Nephron (organoid): Measurements from ENCODE around the gene VPS4A.
"Not testable (repeated sequence)": the region's sequence is repeated elsewhere in the genome, so short reads cannot be mapped to it uniquely, and the experiment has no call there.

Experiments used
- H3K27ac Mint-ChIP-seq, 3 experiments: 2 replicates each; pipeline ENCODE4 v1.8.0; 2020; ENCODE audit warnings: mixed read lengths in 3 of 3, mild to moderate bottlenecking in 2 of 3, moderate library complexity in 1 of 3
- H3K27me3 Mint-ChIP-seq: 2 replicates; pipeline ENCODE4 v1.8.0; 2021; ENCODE audit warnings: low read depth, mild to moderate bottlenecking, moderate library complexity, mixed read lengths
- H3K36me3 Mint-ChIP-seq: 2 replicates; pipeline ENCODE4 v1.8.0; 2020; ENCODE audit warnings: low read depth, mixed read lengths
- H3K4me1 Mint-ChIP-seq: 2 replicates; pipeline ENCODE4 v1.8.0; 2020; ENCODE audit warnings: mixed read lengths
- H3K4me3 Mint-ChIP-seq, 3 experiments: 2 replicates each; pipeline ENCODE4 v1.8.0; 2020; ENCODE audit warnings: mild to moderate bottlenecking in 3 of 3, mixed read lengths in 3 of 3, moderate library complexity in 2 of 3
- H3K9me3 Mint-ChIP-seq: 2 replicates; pipeline ENCODE4 v1.8.0; 2020; ENCODE audit warnings: mixed read lengths
- TF ChIP-seq, protein P1 (sequence below), 3 experiments: fragments of 200-600 bp; sonication (generic); IDR thresholded peaks; one replicate each; pipeline ENCODE4 v1.5.0; 2021; ENCODE audit warnings: antibody characterized with exemption in 3 of 3; ENCODE audit not compliant: unreplicated experiment in 3 of 3

Gene VPS4A

DNA sequence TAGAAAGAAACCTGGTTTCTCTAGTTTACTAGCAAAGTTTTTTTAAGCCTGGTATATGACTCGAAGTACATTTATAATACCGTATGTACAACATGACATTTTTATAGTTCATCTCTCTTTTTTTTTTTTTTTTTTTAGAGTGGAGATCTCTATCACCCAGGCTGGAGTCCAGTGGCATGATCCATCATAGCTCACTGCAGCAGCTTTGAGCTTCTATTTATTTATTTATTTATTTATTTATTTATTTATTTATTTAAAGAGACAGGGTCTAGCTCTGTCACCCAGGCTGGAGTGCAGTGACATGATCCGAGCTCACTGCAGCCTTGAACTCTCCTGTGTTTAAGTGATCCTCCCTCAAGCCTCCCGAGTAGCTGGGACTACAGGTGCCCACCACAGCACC is 25.9 kb upstream of the VPS4A start:
- TF ChIP-seq, protein P1, sequence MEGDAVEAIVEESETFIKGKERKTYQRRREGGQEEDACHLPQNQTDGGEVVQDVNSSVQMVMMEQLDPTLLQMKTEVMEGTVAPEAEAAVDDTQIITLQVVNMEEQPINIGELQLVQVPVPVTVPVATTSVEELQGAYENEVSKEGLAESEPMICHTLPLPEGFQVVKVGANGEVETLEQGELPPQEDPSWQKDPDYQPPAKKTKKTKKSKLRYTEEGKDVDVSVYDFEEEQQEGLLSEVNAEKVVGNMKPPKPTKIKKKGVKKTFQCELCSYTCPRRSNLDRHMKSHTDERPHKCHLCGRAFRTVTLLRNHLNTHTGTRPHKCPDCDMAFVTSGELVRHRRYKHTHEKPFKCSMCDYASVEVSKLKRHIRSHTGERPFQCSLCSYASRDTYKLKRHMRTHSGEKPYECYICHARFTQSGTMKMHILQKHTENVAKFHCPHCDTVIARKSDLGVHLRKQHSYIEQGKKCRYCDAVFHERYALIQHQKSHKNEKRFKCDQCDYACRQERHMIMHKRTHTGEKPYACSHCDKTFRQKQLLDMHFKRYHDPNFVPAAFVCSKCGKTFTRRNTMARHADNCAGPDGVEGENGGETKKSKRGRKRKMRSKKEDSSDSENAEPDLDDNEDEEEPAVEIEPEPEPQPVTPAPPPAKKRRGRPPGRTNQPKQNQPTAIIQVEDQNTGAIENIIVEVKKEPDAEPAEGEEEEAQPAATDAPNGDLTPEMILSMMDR (IDR thresholded peaks at IDR 0.05; ENCODE audit: unreplicated experiment in 3 of 3): no peak
- H3K9me3 Mint-ChIP-seq: no peaks in the 10 kb centered on the region
- H3K27ac Mint-ChIP-seq: no peak overlapping the region
- H3K4me1 Mint-ChIP-seq: no peaks in the 10 kb centered on the region
- H3K27me3 Mint-ChIP-seq: no peaks in the 10 kb centered on the region
- peaks cover 15% of the 10 kb centered on the region for H3K36me3 Mint-ChIP-seq
- no peak overlapping the region for H3K4me3 Mint-ChIP-seq

DNA sequence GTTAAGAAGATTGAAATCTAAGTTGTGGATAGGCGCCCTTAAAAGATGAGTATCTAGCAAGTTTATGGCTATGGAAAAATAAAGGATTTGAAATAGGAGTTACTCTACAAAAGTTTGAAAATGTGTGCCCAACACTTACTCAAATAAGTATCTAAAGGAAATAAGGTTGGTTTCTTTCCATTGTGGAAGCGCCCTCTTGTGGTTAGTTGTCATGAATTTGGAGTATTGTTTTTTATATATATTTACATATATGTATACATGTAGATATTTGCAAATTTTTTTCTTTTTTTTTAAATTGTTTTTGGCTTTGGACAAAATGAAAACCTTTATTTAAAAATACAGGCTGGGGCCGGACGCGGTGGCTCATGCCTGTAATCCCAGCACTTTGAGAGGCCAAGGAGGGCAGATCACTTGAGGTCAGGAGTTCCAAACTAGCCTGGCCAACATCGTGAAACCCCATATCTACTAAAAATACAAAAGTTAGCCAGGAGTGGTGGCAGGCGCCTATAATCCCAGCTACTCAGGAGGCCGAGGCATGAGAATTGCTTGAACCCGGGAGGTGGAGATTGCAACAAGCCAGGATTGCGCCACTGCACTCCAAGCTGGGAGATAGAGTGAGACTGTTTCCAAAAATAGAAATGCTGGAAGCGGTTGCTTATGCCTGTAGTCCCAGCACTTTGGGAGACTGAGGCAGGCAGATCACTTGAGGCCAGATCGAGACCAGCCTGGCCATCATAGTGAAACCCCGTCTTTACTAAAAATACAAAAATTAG is 24.0 kb upstream of the VPS4A start:
- H3K27ac Mint-ChIP-seq: peak overlapping the region in 1 of 3 experiments; percentile 64
- no peaks in the 10 kb centered on the region for H3K9me3 Mint-ChIP-seq
- H3K4me1 Mint-ChIP-seq: no peaks in the 10 kb centered on the region
- H3K4me3 Mint-ChIP-seq: no peak overlapping the region
- no peaks in the 10 kb centered on the region for H3K27me3 Mint-ChIP-seq
- H3K36me3 Mint-ChIP-seq: peaks cover 7% of the 10 kb centered on the region
- TF ChIP-seq, protein P1 (IDR thresholded peaks at IDR 0.05; ENCODE audit: unreplicated experiment in 3 of 3): peak; percentile 65 to 82 (median 69)

DNA sequence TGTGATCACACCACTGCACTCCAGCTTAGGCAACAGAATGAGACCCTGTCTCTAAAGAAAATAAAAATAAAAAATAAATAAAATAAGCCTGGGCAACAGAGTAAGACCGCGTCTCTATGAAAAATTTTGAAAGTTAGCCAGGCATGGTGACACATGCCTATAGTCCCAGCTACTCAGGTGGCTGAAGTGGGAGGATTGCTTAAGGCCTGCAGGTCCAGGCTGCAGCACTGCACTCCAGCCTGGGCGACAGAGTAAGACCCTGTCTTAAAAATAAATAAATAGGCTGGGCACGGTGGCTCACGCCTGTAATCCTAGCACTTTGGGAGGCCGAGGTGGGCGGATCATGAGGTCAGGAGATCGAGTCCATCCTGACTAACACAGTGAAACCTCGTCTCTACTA is 19.5 kb upstream of the VPS4A start:
- not testable (repeated sequence) for H3K4me1 Mint-ChIP-seq, H3K36me3 Mint-ChIP-seq, H3K27me3 Mint-ChIP-seq, H3K9me3 Mint-ChIP-seq, H3K4me3 Mint-ChIP-seq, H3K27ac Mint-ChIP-seq

DNA sequence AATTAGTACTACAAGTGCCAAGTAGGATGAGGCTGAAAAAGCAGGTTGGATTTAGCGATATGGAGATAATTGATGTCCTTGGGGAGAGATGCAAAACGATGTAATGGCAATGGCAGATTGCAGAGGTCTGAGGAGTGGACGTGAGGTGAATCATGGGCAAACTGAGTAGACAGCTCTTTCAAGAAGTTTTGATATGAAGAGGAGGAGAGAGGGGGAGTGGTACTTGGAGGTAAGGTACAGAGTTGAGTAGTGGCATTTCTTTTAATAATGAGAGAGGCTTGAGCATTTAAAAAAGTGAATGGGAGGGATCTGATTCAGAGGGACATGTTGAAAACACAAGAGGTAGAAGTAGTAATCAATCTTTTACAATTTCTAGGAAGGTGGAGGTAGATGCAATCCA is 17.7 kb upstream of the VPS4A start:
- no peaks in the 10 kb centered on the region for H3K27me3 Mint-ChIP-seq
- no peaks in the 10 kb centered on the region for H3K9me3 Mint-ChIP-seq
- no peak overlapping the region for H3K4me3 Mint-ChIP-seq
- H3K27ac Mint-ChIP-seq: no peak overlapping the region
- TF ChIP-seq, protein P1 (IDR thresholded peaks at IDR 0.05; ENCODE audit: unreplicated experiment in 3 of 3): no peak
- no peaks in the 10 kb centered on the region for H3K4me1 Mint-ChIP-seq
- H3K36me3 Mint-ChIP-seq: peaks cover 9% of the 10 kb centered on the region

DNA sequence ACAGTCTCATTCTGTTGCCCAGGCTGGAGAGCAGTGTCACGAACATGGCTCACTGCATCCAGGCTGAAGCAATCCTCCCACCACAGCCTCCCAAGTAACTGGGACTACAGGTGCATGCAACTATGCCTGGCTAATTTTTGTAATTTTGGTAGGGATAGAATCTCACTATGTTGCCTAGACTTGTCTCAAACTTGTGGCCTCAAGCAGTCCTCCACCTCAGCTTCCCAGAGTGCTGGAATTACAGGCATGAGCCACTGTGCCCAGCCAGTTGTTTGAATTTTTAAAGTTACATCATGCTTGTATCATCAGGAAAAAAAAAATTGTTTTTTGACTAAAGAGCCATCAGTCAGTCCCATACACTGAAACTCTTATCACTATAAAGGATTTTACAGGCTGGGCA is 17.1 kb upstream of the VPS4A start:
- no peaks in the 10 kb centered on the region for H3K9me3 Mint-ChIP-seq
- no peak overlapping the region for H3K4me3 Mint-ChIP-seq
- peaks cover 12% of the 10 kb centered on the region for H3K36me3 Mint-ChIP-seq
- no peaks in the 10 kb centered on the region for H3K4me1 Mint-ChIP-seq
- TF ChIP-seq, protein P1 (IDR thresholded peaks at IDR 0.05; ENCODE audit: unreplicated experiment in 3 of 3): no peak
- H3K27ac Mint-ChIP-seq: no peak overlapping the region
- no peaks in the 10 kb centered on the region for H3K27me3 Mint-ChIP-seq

DNA sequence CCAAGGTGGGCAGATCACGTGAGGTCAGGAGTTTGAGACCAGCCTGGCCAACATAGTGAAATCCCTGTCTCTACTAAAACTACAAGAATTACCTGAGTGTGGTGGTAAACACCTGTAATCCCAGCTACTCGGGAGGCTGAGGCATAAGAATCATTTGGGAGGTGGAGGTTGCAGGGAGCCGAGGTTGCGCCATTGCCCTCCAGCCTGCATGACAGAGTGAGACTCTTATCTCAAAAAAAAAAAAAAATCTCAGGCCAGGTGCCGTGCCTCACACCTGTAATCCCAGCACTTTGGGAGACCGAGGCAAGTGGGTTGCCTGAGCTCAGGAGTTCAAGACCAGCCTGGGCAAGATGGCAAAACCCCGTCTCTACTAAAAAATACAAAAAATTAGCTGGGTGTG is 14.4 kb upstream of the VPS4A start:
- H3K9me3 Mint-ChIP-seq, H3K27me3 Mint-ChIP-seq, H3K27ac Mint-ChIP-seq, H3K4me1 Mint-ChIP-seq, H3K4me3 Mint-ChIP-seq: not testable (repeated sequence)
- H3K36me3 Mint-ChIP-seq: peaks cover 28% of the 10 kb centered on the region

DNA sequence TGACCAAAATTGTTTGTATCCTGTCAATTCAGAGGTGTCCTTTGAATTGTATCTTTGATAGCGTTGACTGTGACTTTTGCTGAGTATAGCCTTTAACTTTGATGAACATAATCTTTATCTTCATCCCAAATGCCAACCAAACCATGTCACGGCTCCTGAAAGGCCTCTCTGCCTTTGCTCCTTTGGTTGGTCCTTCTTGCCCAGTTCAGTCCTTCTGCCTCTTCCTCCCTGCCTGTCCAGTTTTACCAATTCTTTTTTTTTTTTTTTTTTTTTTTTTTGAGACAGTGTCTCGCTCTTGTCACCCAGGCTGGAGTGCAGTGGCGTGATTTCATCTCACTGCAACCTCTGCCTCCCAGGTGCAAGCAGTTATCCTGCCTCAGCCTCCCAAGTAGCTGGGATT is 12.9 kb upstream of the VPS4A start:
- Mint-ChIP-seq H3K4me3 (no peak overlapping the region), H3K27me3 (no peaks in the 10 kb centered on the region), H3K36me3 (peaks cover 34% of the 10 kb centered on the region), H3K4me1 (no peaks in the 10 kb centered on the region), H3K9me3 (no peaks in the 10 kb centered on the region), H3K27ac (no peak overlapping the region)
- TF ChIP-seq, protein P1 (IDR thresholded peaks at IDR 0.05; ENCODE audit: unreplicated experiment in 3 of 3): no peak
